OCI-M2 (cell line): ENCODE data around the gene GRIN3A.
"Not testable (repeated sequence)": the region's sequence is repeated elsewhere in the genome, so short reads cannot be mapped to it uniquely, and the experiment has no call there.

Experiments used
- DNase-seq: peaks from one replicate; lab custom pipeline; 2025; ENCODE audit not compliant: unreplicated experiment; lab: John Stamatoyannopoulos, UW

Gene GRIN3A

GRCh38 chr9:101738566-101739183 lies at the start of gene GRIN3A:
Gene GRIN3A (minus strand): TSS chr9:101738647. CDS start chr9:101737979, 668 bp downstream.
- no peak for DNase-seq

- no peak for DNase-seq
Measured at GRCh38 chr9:101787891-101788290, 49.4 kb upstream of the GRIN3A start.

GRCh38 chr9:101778332-101778731 lies 39.9 kb upstream of the GRIN3A start:
- no peak for DNase-seq

- DNase-seq = no peak
Measured at GRCh38 chr9:101764472-101764871, 26.0 kb upstream of the GRIN3A start.

GRCh38 chr9:101758304-101758930 lies 20.0 kb upstream of the GRIN3A start:
- no peak for DNase-seq

- no peak for DNase-seq
Measured at GRCh38 chr9:101753716-101754115, 15.3 kb upstream of the GRIN3A start.

- no peak for DNase-seq
Measured at GRCh38 chr9:101751895-101752294, 13.4 kb upstream of the GRIN3A start.

GRCh38 chr9:101739311-101739710 lies 864 bp upstream of the GRIN3A start:
- DNase-seq = no peak

GRCh38 chr9:101737705-101738565 lies 512 bp downstream of the GRIN3A start:
- no peak for DNase-seq

GRCh38 chr9:101737165-101737704 lies 1.2 kb downstream of the GRIN3A start:
- DNase-seq = no peak

- DNase-seq = no peak
Measured at GRCh38 chr9:101736717-101737116, 1.7 kb downstream of the GRIN3A start.

- no peak for DNase-seq
Measured at GRCh38 chr9:101731429-101731828, 7.0 kb downstream of the GRIN3A start.

- no peak for DNase-seq
Measured at GRCh38 chr9:101727612-101728524, 10.6 kb downstream of the GRIN3A start.

GRCh38 chr9:101724271-101724670 lies 14.2 kb downstream of the GRIN3A start:
- DNase-seq = not testable (repeated sequence)

- no peak for DNase-seq
Measured at GRCh38 chr9:101718192-101718591, 20.3 kb downstream of the GRIN3A start.

GRCh38 chr9:101716629-101717028 lies 21.8 kb downstream of the GRIN3A start:
- no peak for DNase-seq

GRCh38 chr9:101711330-101711941 lies 27.0 kb downstream of the GRIN3A start:
- no peak for DNase-seq

GRCh38 chr9:101708855-101709254 lies 29.6 kb downstream of the GRIN3A start:
- no peak for DNase-seq

- no peak for DNase-seq
Measured at GRCh38 chr9:101707721-101708120, 30.7 kb downstream of the GRIN3A start.

- DNase-seq = no peak
Measured at GRCh38 chr9:101706997-101707396, 31.4 kb downstream of the GRIN3A start.
